Kidney (tissue), 14 donors: ENCODE data around the gene NEIL3. TPM values are rescaled to one million over a fixed set of nuclear protein-coding genes. Genes with fewer than 3 reads are reported as not detected.

Experiments
- DNase-seq, 5 donors: peaks; one replicate each; pipeline ENCODE4 v3.0.0-alpha.2; 2013 to 2020
- FAIRE-seq: peaks from 2 replicates; lab custom pipeline; 2012; peaks lifted over from hg19 to GRCh38; lab: Jason Lieb, UNC
- H3K27ac ChIP-seq, 2 donors: one replicate each; pipeline ENCODE4 v1.7.0; 2013; ENCODE audit warnings: low read depth in 2 of 2, low read length in 2 of 2, inconsistent platforms in 1 of 2
- H3K27me3 ChIP-seq: one replicate; pipeline ENCODE4 v1.7.1; 2013; ENCODE audit warnings: low read length, inconsistent platforms; ENCODE audit not compliant: control insufficient read depth, insufficient read depth
- H3K36me3 ChIP-seq, 3 donors: one replicate each; pipeline versions ENCODE4 v1.7.0 to v1.7.1; 2013; ENCODE audit warnings: low read length in 3 of 3, control low read depth in 1 of 3, inconsistent platforms in 1 of 3; ENCODE audit not compliant: insufficient read depth in 3 of 3, control insufficient read depth in 2 of 3
- H3K4me1 ChIP-seq, 3 donors: one replicate each; pipeline versions ENCODE4 v1.7.0 to v1.7.1; 2013; ENCODE audit warnings: low read length in 3 of 3, inconsistent platforms in 1 of 3, low read depth in 1 of 3; ENCODE audit not compliant: control insufficient read depth in 2 of 3, insufficient read depth in 2 of 3
- H3K4me3 ChIP-seq, 3 donors: one replicate each; pipeline versions ENCODE4 v1.7.0 to v1.8.1; 2013; ENCODE audit warnings: low read length in 3 of 3, control low read depth in 1 of 3, inconsistent platforms in 1 of 3
- H3K9ac ChIP-seq, 3 donors: one replicate each; pipeline versions ENCODE4 v1.7.0 to v1.7.1; 2013; ENCODE audit warnings: low read length in 3 of 3, control low read depth in 1 of 3, inconsistent platforms in 1 of 3
- H3K9me3 ChIP-seq, 3 donors: one replicate each; pipeline versions ENCODE4 v1.7.0 to v1.7.1; 2013; ENCODE audit warnings: low read length in 3 of 3, control low read depth in 1 of 3, inconsistent platforms in 1 of 3; ENCODE audit not compliant: control insufficient read depth in 2 of 3, insufficient read depth in 1 of 3
- CTCF ChIP-seq: IDR thresholded peaks from 3 replicates; pipeline ENCODE4 v1.5.1; 2012; ENCODE audit warnings: mild to moderate bottlenecking, moderate library complexity, borderline replicate concordance; ENCODE audit not compliant: insufficient read depth; ENCODE audit errors: extremely low read depth
- intact Hi-C: fragments of 100-400 bp; cut with DNase I; formaldehyde crosslinking; loops from one replicate; pipeline ENCODE4 v1.11.1; 2022
- polyA plus RNA-seq: library from polyadenylated mRNA; stranded (reverse); fragments of 350-450 nt; fragmentation: Illumina TruSeq; extraction: RNeasy Lipid Tissue Mini Kit (QIAGEN cat#74804); gene quantifications from one replicate; pipeline ENCODE4 v1.2.3, GENCODE V29; 2014; ENCODE audit warnings: low read depth, low replicate concordance; ENCODE audit not compliant: insufficient read depth
- total RNA-seq: library from RNA; stranded (reverse); fragmentation: NEBNext Ultra II Directional; extraction: Animal tissue kit (Norgen Biotek cat#: 25700); gene quantifications from one replicate; pipeline ENCODE4 v1.2.1, GENCODE V29; 2021
- donor health status: control.
- donor health status: control.
- donor health status: control.
- donor health status: control.
- donor health status: control.
- donor health status: DM: yes; HTN: yes; CAD: no.
- donor health status: Normal renal cell carcinoma (clear cell type).

NEIL3 gene
- total and polyA plus RNA-seq, 2 donors from 2014 or later, result 0.35 TPM; not detected in 1

DNA sequence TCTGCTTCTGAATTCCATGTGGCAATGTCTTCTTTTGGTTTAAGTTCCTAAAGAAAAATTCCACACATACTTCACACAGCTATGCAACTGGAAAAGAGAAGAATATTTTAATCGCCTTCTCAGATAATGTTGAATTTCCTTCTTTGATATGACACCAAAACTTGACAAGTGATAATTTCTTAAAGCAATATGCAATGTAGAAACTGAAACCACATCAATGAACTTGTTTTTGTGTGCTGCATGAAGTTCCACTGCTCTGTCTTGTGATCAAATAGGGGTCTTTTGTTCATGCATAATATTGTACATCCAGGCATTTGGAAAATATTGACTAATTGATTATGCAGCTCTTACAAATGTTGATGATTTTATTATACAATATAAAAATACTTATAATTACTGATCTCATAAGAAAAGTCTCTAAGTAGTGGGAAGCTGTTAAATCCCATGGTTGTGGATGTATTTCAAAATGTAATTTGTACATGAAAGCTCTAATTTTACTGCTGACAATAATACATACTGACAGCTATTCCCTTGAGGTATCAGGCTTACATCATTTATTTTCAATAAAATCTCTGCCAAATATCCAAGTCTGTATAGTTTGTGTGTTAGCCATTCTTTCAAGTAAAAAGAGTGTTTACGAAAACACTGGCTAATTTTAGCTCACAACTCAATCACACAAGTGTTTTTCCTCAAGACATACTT, 76.1 kb downstream of the NEIL3 start:
- Histone ChIP-seq H3K4me3 (no peak overlapping the region), H3K9me3 (no peaks in the 10 kb centered on the region), H3K36me3 (no peaks in the 10 kb centered on the region), H3K27ac (no peak overlapping the region), H3K4me1 (no peaks in the 10 kb centered on the region), H3K27me3 (no peaks in the 10 kb centered on the region), H3K9ac (no peak overlapping the region)
- no peak for TF ChIP-seq CTCF
- intact Hi-C loops, result no loop called here
- no peak for DNase-seq
- no peak for FAIRE-seq

DNA sequence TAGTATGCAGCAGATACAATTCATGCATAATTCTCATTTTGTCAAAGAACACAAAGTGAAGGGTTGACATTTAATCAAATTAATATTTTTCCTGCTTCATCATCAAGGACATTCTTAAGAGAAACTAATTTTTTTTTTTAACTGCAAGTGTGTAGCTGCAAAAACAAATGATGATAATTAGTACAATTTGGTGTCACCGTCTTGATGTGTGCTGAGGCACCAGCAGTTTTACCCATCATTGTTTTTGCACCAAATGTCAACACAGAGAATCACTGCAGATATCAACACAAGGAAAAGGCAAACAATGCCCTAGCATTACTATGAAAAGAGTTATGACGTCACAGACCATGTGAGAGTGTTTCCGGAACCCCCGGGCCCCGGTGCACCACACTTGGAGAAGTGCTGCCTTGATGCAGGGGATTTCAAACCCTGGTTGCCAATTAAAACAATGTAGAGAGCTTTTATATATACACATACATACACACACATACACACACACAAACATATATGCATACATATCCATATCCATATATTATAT, 76.7 kb downstream of the NEIL3 start:
- intact Hi-C loops, result no loop called here
- H3K27ac ChIP-seq, result no peak overlapping the region
- no peaks in the 10 kb centered on the region for H3K9me3 ChIP-seq
- no peaks in the 10 kb centered on the region for H3K36me3 ChIP-seq
- TF ChIP-seq CTCF, result no peak
- H3K4me3 ChIP-seq, result no peak overlapping the region
- H3K4me1 ChIP-seq, result no peaks in the 10 kb centered on the region
- DNase-seq (no peak), FAIRE-seq (no peak)
- H3K27me3 ChIP-seq, result no peaks in the 10 kb centered on the region
- no peak overlapping the region for H3K9ac ChIP-seq

GRCh38 chr4:177391287-177391686, 81.6 kb downstream of the NEIL3 start:
- intact Hi-C loops, result no loop called here
- Histone ChIP-seq H3K27me3 (no peaks in the 10 kb centered on the region), H3K4me3 (no peak overlapping the region), H3K27ac (no peak overlapping the region), H3K36me3 (no peaks in the 10 kb centered on the region), H3K9me3 (no peaks in the 10 kb centered on the region), H3K4me1 (no peaks in the 10 kb centered on the region), H3K9ac (no peak overlapping the region)
- DNase-seq, result no peak
- no peak for TF ChIP-seq CTCF
- FAIRE-seq, result no peak
